Activated T-helper 17 cell treated with anti-CD3 and anti-CD28 coated beads, Interleukin-2, amount 50 U/mL, for 72 hours (primary cell): ENCODE data around the gene MEGF6. TPM values are rescaled to one million over a fixed set of nuclear protein-coding genes. Genes with fewer than 3 reads are reported as not detected.

Experiments used
- ATAC-seq: fragments of 150-1000 bp; cut with Tn5 transposase; replicated peaks from 2 replicates; pipeline ENCODE4 v1.10.0; 2021; ENCODE audit warnings: mild to moderate bottlenecking, moderate library complexity
- H3K27ac Mint-ChIP-seq: one replicate; pipeline ENCODE4 v1.8.0; 2022; ENCODE audit warnings: mixed read lengths
- H3K27me3 Mint-ChIP-seq: one replicate; pipeline ENCODE4 v1.8.0; 2022; ENCODE audit warnings: mixed read lengths
- H3K36me3 Mint-ChIP-seq: one replicate; pipeline ENCODE4 v1.8.0; 2022; ENCODE audit warnings: low read depth, mild to moderate bottlenecking, mixed read lengths
- H3K4me1 Mint-ChIP-seq: one replicate; pipeline ENCODE4 v1.8.0; 2022; ENCODE audit warnings: mixed read lengths
- H3K4me3 Mint-ChIP-seq: one replicate; pipeline ENCODE4 v1.8.0; 2022; ENCODE audit warnings: mild to moderate bottlenecking, mixed read lengths
- H3K9me3 Mint-ChIP-seq: one replicate; pipeline ENCODE4 v1.8.0; 2022; ENCODE audit warnings: mixed read lengths
- total RNA-seq, 2 donors: library from RNA; stranded (reverse); gene quantifications; one replicate each; pipeline ENCODE4 v1.2.3, GENCODE V29; 2022

The MEGF6 gene, protein sequence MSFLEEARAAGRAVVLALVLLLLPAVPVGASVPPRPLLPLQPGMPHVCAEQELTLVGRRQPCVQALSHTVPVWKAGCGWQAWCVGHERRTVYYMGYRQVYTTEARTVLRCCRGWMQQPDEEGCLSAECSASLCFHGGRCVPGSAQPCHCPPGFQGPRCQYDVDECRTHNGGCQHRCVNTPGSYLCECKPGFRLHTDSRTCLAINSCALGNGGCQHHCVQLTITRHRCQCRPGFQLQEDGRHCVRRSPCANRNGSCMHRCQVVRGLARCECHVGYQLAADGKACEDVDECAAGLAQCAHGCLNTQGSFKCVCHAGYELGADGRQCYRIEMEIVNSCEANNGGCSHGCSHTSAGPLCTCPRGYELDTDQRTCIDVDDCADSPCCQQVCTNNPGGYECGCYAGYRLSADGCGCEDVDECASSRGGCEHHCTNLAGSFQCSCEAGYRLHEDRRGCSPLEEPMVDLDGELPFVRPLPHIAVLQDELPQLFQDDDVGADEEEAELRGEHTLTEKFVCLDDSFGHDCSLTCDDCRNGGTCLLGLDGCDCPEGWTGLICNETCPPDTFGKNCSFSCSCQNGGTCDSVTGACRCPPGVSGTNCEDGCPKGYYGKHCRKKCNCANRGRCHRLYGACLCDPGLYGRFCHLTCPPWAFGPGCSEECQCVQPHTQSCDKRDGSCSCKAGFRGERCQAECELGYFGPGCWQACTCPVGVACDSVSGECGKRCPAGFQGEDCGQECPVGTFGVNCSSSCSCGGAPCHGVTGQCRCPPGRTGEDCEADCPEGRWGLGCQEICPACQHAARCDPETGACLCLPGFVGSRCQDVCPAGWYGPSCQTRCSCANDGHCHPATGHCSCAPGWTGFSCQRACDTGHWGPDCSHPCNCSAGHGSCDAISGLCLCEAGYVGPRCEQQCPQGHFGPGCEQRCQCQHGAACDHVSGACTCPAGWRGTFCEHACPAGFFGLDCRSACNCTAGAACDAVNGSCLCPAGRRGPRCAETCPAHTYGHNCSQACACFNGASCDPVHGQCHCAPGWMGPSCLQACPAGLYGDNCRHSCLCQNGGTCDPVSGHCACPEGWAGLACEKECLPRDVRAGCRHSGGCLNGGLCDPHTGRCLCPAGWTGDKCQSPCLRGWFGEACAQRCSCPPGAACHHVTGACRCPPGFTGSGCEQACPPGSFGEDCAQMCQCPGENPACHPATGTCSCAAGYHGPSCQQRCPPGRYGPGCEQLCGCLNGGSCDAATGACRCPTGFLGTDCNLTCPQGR (N-terminal part only)
- 1 to 10 TPM; 5.0 to 9.7 TPM for total RNA-seq

DNA sequence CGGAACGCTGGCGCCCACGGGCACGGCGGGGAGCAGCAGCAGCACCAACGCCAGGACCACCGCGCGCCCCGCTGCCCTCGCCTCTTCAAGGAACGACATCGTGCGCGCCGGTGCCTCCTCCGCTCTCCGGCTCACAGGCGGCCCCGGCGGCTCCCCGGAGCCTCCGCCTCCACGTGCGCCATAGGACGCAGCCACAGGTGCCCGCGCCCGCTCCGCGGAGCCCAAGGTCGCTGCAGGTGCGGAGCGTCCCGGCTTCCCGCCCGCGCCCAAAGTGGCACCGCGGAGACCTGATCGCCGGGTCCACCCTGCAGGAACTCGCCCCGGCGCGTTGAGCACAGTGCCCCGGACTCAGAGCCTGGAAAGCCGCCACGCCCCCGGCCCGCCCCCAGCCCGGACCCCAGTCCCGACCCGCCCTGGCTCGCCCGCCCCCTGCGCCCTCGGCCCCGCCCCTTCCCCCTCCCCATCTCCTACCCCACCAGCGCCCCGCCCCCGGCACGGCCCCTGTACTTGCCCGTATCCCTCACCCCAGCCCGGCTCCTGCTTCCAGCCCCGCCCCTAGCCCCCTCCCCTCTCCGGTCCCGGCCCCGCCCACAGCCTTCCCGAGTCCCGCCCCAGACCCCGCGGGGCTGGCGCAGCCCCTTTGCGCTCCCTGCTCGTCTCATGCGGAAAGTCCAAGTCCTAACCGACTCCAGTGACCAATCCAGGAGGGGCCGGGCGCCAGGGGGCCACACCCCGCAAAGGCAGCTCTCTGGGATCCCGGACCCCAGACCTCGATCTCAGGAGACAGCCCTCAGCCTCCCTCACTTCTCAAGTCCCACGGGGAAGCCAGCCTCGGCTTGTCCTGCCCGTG is at the start of gene MEGF6:
Gene MEGF6, minus strand, starts transcription at position 339 of the 850 bp plus-strand sequence. Its CDS starts 240 bp downstream, at position 99.
- Mint-ChIP-seq H3K36me3 (no peaks in the 10 kb centered on the region), H3K27ac (no peak within 1 kb of the TSS), H3K27me3 (peaks cover 8% of the 10 kb centered on the region), H3K4me1 (no peaks in the 10 kb centered on the region), H3K9me3 (no peaks in the 10 kb centered on the region), H3K4me3 (peak within 1 kb of the TSS; percentile 48)
- ATAC-seq = peak; percentile 66

DNA sequence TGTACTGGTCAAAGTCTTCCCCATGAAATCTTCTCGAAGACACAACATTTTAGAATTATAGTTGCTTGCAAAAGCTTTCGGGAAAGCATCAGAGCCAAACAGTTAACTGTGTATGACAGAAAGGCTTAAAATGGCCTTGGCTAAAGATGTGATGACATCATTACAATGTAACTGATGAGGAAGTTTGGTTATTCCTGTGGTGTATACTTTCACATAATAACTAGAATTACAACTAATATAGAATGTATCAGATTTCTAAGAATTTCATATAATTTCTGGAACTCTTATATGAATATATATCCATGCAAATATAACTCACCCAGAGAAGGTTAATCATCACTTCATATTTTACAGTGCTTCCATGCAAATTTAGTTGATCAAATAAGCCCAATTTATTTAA is 49.4 kb upstream of the MEGF6 start:
- Mint-ChIP-seq H3K27me3 (peaks cover 20% of the 10 kb centered on the region), H3K4me1 (no peaks in the 10 kb centered on the region), H3K27ac (no peak overlapping the region), H3K36me3 (no peaks in the 10 kb centered on the region), H3K9me3 (no peaks in the 10 kb centered on the region), H3K4me3 (no peak overlapping the region)
- peak; percentile 54 for ATAC-seq

DNA sequence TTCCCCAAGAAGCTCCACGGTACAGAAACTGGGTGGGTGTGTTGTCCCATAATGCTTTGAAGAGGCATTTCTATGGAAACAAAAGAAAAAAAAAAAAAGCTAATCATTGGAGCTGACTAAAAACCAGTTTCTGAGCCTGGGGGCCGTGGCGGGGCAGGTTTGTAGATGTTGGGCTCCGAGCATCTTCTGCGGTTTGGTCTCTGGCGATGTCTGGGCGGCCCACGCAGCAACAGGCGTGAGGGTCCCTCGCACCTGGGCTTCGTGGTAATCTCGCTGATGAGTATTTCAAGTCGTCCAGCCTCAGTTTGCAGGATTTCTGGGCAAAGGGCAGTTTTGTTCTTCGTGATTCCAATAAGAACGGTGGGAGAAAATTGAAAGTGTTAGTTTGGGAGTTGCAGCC is 47.8 kb upstream of the MEGF6 start:
- H3K9me3 Mint-ChIP-seq = no peaks in the 10 kb centered on the region
- no peak for ATAC-seq
- no peaks in the 10 kb centered on the region for H3K4me1 Mint-ChIP-seq
- no peak overlapping the region for H3K27ac Mint-ChIP-seq
- peaks cover 32% of the 10 kb centered on the region for H3K27me3 Mint-ChIP-seq
- H3K4me3 Mint-ChIP-seq = no peak overlapping the region
- no peaks in the 10 kb centered on the region for H3K36me3 Mint-ChIP-seq

DNA sequence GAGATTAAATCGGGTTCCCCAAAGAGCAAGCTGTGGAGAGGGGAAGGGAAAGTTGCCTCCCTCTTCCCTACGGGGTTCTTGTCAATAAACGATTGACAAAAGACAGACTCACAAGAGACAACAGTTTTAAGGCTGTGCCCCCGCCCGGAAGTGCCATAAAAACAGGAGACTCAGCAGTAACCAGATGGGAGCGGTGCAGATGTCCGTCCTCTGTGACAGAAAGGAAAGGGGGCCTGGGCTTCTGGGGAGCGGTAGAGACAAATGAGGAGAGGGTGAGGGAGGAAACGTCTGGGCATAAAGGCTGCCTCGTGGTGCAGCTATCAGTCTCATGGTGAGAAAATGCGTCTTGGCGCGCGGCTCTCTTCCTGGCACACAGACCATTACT is 46.9 kb upstream of the MEGF6 start:
- no peaks in the 10 kb centered on the region for H3K4me1 Mint-ChIP-seq
- H3K27me3 Mint-ChIP-seq = peaks cover 40% of the 10 kb centered on the region
- H3K27ac Mint-ChIP-seq = no peak overlapping the region
- no peak for ATAC-seq
- H3K4me3 Mint-ChIP-seq = no peak overlapping the region
- H3K36me3 Mint-ChIP-seq = no peaks in the 10 kb centered on the region
- no peaks in the 10 kb centered on the region for H3K9me3 Mint-ChIP-seq

DNA sequence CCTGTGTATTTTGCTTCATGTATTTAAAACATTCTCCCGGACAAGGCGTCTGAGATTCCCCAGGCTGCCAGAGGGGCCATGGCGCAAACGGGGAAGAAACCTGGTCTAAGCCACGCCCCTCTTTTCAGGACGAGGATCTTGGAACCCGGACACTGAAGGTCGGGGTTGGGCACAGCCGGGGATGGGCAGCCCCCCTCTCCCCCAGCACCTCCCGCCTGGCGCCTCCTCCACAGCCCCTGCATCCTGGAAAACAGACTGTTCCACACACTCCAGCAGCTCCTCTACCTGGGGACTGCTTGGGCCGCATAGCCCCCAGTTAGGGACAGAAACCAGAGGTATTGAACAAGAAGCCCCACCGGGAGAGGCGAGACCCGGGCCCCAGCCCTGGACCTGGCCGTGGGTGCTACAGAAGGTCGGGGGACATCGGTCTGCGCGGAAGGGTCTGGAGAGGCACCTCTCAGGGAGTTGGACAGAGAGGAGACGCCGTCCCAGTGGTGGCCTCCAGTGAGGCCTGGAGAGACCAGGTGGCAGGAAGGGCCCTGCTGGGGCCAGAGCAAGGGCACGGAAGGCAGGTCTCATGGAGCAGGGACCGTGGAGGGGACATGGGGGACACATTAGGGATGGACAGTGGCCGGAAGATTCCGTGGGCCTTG is 46.4 kb upstream of the MEGF6 start:
- no peaks in the 10 kb centered on the region for H3K9me3 Mint-ChIP-seq
- no peaks in the 10 kb centered on the region for H3K36me3 Mint-ChIP-seq
- H3K27me3 Mint-ChIP-seq = peaks cover 42% of the 10 kb centered on the region
- ATAC-seq = no peak
- no peak overlapping the region for H3K27ac Mint-ChIP-seq
- H3K4me3 Mint-ChIP-seq = no peak overlapping the region
- no peaks in the 10 kb centered on the region for H3K4me1 Mint-ChIP-seq

DNA sequence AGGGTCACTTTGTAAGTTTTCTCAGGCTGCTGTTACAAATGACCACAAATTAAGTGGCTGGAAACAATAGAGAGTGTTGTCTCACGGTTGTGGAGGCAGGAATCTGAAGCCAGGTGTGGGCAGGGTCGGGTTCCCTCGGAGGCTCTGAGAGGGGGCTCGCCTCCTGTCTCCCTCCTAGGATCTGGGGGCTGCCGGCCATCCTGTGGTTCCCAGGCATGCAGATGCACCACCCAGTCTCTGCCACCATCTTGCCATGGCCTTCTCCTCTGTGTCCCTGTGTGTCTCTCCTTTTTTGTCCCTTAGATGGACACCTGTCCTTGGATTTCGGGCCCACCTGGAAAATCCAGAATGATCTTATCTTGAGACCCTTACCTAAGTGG is 45.8 kb upstream of the MEGF6 start:
- no peak for ATAC-seq
- no peak overlapping the region for H3K27ac Mint-ChIP-seq
- peaks cover 41% of the 10 kb centered on the region for H3K27me3 Mint-ChIP-seq
- H3K4me1 Mint-ChIP-seq = no peaks in the 10 kb centered on the region
- H3K36me3 Mint-ChIP-seq = no peaks in the 10 kb centered on the region
- no peak overlapping the region for H3K4me3 Mint-ChIP-seq
- H3K9me3 Mint-ChIP-seq = no peaks in the 10 kb centered on the region

DNA sequence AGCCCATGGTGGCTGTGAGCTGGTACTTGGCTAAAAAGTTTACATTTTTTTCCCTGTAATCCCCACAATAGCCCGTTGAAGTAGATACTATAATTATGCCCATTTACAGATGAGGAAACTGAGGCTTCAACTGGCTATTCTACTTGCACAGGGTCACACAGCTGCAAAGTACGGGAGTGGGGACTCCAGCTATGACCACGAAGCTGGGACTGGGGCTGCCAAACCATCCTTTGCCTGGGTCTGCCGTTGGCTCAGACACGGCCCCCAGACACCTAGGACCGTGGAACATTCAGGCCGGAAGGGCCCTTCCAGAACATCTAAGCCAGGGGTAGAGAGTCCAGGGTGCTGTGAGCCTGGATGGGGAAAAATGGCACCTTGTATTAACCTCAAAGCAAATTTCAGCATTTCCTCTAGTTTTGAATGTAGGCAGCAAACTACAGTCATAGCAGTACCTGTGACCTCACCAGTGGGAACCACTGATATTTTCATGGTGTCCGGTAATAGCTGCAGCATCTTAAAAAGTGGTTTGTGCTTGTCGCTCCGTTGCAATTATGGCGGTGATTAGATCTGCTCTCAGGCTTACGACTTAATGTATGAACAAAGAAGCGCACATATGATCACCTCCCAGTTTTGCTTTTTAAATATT is 45.3 kb upstream of the MEGF6 start:
- Mint-ChIP-seq H3K36me3 (no peaks in the 10 kb centered on the region), H3K9me3 (no peaks in the 10 kb centered on the region), H3K27ac (no peak overlapping the region), H3K4me3 (no peak overlapping the region), H3K27me3 (peaks cover 39% of the 10 kb centered on the region), H3K4me1 (no peaks in the 10 kb centered on the region)
- ATAC-seq = peak; percentile 78

DNA sequence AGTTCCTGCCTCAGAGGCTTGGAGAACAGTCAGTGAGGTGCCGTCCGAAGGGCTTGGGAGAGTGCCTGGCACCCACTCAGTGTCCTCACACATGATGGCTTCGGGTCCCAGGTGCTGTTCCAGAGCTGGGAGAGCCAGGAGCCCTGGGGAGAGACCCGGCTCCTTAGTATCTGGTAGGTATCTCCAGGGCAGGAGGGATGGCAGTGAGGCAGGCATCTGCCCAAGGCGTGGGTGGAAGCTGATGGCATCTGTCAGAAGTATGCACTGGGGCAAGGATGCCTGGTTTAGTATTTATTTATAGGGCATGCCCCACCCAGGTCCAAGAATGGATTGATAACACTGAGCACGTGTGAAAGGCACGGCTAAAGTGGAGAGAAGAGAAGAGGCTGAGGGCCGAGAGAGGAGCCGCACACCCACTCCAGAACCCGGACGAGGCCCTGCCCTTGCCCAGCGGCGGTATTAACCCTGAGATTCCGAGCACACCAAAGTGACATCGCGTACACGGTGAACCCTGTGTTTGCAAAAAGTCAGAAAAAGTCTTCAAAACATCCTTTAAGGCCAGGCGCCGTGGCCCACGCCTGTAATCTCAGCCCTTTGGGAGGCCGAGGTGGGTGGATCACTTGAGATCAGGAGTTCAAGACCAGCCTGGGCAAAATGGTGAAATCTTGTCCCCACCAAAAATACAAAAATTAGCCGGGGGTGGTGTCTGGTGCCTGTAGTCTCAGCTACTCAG is 43.4 kb upstream of the MEGF6 start:
- no peaks in the 10 kb centered on the region for H3K9me3 Mint-ChIP-seq
- H3K27me3 Mint-ChIP-seq = peaks cover 36% of the 10 kb centered on the region
- no peaks in the 10 kb centered on the region for H3K36me3 Mint-ChIP-seq
- no peaks in the 10 kb centered on the region for H3K4me1 Mint-ChIP-seq
- no peak for ATAC-seq
- no peak overlapping the region for H3K4me3 Mint-ChIP-seq
- no peak overlapping the region for H3K27ac Mint-ChIP-seq

DNA sequence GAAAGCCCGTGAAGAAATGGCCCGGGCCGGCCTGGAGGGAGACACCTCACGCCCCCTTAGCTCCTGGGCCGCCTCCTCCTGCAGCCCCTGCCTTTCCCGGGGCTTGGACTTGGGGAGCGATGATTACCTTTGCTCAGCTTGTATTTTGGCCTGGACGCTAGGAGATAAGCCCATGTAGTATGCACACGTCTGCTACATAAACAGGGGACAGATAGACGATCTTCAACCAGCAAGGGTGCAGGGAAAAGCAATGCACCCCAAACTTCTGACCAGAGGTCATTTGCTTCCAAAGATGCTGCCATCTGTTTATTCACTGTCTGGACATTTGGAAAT is 41.9 kb upstream of the MEGF6 start:
- peaks cover 2% of the 10 kb centered on the region for H3K36me3 Mint-ChIP-seq
- peaks cover 32% of the 10 kb centered on the region for H3K27me3 Mint-ChIP-seq
- no peaks in the 10 kb centered on the region for H3K9me3 Mint-ChIP-seq
- no peak for ATAC-seq
- H3K4me1 Mint-ChIP-seq = peaks cover 2% of the 10 kb centered on the region
- H3K27ac Mint-ChIP-seq = no peak overlapping the region
- H3K4me3 Mint-ChIP-seq = peak overlapping the region; percentile 37

DNA sequence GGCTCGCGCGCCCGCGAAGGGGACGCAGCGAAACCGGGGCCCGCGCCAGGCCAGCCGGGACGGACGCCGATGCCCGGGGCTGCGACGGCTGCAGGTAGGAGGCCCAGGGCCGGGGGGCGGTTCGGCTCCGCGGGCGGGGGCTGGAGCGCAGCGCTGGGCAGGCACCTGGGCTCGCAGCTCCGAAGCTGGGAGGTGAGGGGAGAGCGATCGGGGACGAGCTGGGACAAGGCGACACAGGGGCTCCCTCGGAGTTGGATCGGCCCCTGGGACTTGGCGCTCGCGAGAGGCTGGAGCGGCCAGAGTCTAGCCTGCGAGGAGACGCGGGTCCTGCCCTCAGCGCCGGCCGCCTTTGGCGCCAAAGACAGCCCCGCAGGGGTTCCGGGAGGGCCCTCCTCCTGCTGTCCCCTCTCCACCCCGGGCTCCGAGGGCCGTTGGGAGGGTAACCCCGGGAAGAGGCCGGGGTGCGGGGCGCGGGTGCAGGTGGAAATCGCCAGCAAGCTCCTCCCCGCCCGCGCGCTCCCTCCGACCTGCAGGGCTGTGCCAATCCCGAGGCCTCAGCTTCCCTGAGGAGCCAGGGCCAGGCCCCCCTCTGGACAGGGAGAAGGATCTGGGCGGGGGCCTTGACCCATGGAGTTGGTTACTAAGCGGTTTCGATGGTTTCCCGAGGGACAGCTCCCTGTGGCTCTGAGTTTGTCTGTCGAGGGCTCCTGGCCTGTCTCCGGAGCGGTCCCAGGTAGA is 41.4 kb upstream of the MEGF6 start:
- Mint-ChIP-seq H3K27ac (no peak overlapping the region), H3K9me3 (no peaks in the 10 kb centered on the region), H3K4me3 (peak overlapping the region; percentile 37), H3K27me3 (peaks cover 27% of the 10 kb centered on the region), H3K36me3 (peaks cover 7% of the 10 kb centered on the region), H3K4me1 (peaks cover 7% of the 10 kb centered on the region)
- ATAC-seq = no peak

DNA sequence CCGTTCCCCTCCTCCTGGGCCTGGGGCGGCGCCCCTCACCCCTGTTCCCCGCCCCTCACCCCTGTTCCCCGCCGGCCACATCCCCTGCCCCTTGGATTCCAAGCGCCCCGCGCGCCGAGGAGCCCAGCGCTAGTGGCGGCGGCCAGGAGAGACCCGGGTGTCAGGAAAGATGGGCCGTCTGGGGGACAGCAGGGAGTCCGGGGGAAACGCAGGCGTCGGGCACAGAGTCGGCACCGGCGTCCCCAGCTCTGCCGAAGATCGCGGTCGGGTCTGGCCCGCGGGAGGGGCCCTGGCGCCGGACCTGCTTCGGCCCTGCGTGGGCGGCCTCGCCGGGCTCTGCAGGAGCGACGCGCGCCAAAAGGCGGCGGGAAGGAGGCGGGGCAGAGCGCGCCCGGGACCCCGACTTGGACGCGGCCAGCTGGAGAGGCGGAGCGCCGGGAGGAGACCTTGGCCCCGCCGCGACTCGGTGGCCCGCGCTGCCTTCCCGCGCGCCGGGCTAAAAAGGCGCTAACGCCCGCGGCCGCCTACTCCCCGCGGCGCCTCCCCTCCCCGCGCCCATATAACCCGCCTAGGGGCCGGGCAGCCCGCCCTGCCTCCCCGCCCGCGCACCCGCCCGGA is 40.7 kb upstream of the MEGF6 start, which contains the start of gene TP73:
Gene TP73, plus strand, starts transcription at position 587 of the 618 bp plus-strand sequence. CDS start 29,850 bp downstream, outside the sequence.
- no peak within 1 kb of the TSS for H3K27ac Mint-ChIP-seq
- peak within 1 kb of the TSS; percentile 76 for H3K4me3 Mint-ChIP-seq
- H3K36me3 Mint-ChIP-seq = peaks cover 14% of the 10 kb centered on the region
- H3K4me1 Mint-ChIP-seq = peaks cover 9% of the 10 kb centered on the region
- peaks cover 26% of the 10 kb centered on the region for H3K27me3 Mint-ChIP-seq
- ATAC-seq = no peak
- no peaks in the 10 kb centered on the region for H3K9me3 Mint-ChIP-seq
